Measurements from ENCODE around the gene CASK.
"Not testable (repeated sequence)": the region's sequence is repeated elsewhere in the genome, so short reads cannot be mapped to it uniquely, and the experiment has no call there.

CASK gene

DNA sequence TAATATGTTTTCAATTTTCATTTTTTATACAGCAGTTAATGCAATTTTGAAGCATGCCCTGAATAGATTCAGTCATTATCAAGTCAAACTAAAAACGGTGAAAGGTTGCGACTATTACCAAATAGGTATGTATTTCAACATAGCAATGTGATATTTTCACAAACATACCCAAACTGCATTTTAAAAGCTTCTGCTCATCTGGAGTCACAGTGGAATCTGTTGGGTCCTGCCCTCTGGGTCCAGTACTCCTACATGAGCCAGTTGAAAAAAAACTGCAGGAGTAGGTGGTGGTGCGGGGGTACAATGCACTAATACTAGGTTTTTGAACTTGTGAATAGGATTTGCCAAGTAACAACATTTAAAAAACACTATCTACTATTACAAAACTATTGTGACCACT lies 233.6 kb downstream of the CASK start:
- peak; percentile 2 for DNase-seq (ENCODE audit: low spot score)

DNA sequence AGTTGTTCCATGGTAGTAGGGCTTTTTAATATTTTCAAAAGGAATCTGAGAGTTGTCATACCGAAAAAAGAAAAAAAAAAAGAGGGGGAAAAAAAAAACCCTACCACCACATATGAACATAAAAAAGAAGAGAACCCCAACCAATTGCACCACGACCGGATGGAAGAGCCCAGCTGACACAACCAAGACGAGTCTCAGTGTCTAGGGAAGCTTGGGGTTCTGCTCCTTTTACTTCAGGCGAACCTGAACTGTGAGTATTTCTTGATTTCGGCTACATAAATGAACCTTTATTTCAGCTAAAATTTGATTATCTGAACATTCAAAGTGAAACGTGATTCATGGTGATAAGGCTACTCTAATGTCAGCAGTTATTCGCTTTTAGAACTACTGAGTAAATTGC lies 234.5 kb downstream of the CASK start, which contains the start of gene GPR34:
Gene GPR34, plus strand, starts transcription at position 139 of the 400 bp plus-strand sequence. CDS start 6,661 bp downstream, outside the sequence.
- DNase-seq (ENCODE audit: low spot score), result no peak

DNA sequence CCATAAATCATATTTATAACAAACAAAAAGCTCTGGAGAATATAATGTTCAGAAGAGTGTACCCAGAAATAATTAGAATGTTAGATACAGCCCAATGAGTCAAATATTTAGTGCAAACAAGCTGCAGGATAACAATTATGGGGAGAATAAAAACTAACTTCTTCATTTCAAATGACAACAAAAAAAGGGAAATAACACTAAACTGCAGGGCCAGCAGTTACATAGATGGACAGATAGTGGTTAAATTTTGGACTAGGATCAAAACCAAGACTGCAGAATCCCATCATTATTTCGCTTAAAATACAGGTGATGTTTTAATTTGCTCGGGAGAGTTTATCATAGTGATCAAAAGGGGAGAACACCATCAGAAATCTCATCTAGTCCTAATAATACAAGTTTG lies 235.2 kb downstream of the CASK start:
- no peak for DNase-seq (ENCODE audit: low spot score)

DNA sequence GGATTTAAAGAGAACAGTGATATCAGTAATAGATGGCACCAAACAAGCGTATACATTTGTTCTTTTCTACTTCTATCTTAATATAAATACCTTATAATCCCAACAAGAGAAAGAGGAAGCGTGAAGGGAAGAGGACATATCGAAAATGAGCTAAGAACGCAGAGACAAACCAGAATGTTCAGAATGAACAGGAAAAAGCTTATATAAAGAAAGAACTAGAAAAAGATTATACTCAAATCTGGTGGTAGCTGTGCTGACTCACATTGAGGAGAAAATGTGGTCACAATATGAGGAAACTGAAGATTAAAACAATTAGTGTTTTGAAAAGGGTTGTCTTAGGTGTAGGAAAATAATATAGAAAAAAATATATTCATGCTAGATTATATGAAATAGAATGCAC lies 236.6 kb downstream of the CASK start:
- DNase-seq (ENCODE audit: low spot score), result no peak

DNA sequence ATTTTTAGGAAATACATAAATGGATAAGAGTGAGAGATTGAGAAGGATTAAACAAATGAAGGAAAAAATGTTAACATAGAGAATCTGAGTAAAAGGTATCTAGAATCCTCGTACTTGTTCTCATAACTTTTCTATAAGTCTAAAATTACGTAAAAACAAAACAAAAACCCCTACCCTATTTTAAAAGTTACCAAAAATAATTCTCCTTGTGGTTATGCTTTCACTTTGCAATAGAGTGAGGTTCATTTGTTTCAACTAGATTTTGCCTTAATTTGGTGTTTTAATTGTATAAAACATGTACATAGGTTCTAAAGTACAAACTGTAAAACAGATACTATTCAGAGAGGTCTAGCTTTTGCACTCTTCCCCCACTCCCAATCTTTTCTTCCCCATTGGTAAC lies 238.4 kb downstream of the CASK start:
- no peak for DNase-seq (ENCODE audit: low spot score)

DNA sequence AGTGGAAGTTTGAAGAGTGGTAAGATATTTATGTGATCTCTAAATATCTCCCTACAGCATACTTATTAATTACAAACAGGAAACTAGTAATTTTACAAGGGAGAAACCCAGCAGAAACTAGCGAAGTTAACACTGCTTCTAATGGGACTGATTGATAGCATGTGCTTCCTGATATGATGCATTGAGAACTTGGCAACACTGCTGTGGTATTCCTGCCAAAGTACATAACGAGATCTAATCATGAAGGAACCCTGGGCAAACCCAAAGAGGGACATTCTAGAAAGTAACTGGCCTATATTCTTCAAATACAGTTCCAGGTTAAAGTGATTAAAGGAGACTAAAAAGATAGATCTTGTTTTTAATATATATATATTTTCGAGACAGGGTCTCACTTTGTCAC lies 239.2 kb downstream of the CASK start:
- DNase-seq (ENCODE audit: low spot score), result no peak

DNA sequence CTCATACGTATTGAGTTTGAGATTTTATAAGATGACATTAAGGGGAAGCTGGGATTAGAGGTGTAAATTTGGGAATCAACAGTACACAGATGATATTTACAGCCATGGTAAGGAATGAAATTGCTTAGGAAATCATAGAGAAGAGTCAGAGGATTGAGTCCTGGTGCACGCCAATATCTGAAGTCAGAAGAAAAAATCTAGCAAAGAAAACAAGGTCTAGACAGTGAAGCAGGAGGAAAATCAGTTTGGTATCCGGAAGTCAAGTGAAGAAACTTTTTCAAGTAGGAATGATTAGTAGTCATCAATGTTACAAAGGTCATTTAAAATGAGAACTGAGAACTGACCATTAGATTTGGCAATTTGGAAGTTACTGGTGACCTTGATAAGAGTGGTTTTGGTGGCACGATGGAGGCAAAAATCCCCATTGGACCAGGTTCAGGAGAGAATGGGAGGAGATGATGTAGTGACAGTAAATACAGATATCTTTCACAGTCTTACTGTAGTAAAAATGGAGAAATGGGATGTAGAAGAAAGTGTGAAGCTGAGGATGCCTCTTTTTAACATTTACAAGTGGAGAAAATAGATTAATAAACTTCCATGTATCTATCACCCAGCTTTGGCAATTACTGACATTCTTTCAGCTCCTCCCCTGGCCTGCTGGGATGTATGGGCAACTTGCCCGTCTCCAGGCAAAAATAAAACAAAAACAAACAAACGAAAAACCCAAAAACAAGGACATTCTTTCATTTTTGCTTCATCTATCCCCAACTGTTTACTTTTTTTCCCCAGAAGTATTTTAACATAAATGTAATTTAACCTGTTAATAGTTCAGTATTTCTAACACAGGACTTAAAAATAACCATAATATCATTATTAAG lies 245.9 kb downstream of the CASK start:
- peak; percentile 6 for DNase-seq (ENCODE audit: low spot score)

DNA sequence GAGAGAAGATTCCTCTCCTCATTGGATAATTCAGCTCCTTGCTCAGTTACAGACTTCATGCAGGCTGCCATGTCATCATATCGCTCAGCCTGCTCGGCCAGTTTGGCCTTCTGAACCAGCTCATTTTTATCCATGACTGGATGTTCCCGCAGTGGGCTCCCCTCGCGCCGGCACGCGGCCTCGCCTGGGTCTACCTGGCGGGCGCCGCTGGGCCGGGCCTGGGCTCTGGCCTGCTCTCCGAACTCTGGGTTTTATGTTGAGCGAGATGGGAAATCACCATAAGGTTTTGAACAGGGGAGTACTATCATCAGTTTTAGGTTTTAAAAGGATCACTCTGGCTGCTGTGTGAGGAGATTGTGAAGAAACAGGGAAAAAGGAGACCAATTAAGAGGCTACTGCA lies 247.0 kb downstream of the CASK start:
- not testable (repeated sequence) for DNase-seq (ENCODE audit: low spot score)

DNA sequence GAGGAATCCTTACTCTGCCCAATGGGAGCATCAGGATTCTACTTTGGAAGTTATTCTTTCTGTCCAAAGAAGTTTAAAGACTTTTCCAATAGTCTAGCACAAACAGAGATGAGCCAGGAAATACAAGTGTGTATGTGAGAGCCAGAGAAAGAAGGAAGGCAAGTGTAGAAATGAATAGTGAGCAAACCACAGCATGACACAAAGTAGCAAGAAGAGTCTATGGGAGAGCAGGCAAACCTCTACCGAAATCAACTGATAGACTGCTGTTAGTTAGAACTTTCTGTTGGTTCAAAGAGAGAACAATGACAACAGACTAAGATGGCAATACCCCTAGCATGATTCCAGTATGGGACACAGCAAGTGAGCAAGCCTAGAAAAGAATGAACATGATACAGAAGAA lies 250.7 kb downstream of the CASK start:
- DNase-seq (ENCODE audit: low spot score), result no peak

DNA sequence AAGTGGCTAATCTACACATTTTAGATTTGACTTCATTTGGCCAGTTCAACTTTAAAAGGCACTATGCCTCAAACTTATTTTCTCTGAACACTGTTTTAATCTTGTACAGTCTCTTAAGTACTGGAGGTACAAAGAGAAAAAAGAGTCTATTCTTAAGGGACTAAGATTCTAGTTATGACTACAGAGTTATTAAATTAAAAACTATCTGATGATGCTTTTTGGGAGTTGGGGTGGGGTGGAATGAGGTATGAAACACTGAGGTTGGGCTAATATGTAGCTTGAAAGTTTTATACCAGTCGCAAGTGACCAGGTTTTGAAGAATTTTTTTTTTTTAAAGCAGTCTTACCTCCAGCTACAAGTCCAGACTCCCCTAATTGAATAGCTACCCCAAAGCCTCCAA lies 252.3 kb downstream of the CASK start:
- DNase-seq (ENCODE audit: low spot score), result no peak

DNA sequence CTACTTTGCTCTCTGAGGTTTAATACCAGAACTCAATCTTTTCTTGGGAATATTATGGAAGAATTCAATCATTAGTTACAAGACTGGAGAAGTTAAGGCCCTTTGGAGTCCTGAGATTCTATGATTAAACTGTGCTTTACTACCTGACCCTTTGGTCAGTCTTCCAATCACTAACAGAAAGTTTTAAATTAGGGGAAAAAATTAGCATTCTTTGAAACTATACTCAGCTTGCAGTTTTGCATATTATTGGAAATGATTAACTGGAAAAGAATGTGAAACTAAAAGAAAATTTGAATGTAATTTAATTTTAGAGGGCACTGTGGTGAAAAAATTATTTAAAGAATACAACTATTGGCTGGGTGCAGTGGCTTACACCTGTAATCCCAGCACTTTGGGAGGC lies 253.2 kb downstream of the CASK start:
- DNase-seq (ENCODE audit: low spot score), result peak; percentile 3

DNA sequence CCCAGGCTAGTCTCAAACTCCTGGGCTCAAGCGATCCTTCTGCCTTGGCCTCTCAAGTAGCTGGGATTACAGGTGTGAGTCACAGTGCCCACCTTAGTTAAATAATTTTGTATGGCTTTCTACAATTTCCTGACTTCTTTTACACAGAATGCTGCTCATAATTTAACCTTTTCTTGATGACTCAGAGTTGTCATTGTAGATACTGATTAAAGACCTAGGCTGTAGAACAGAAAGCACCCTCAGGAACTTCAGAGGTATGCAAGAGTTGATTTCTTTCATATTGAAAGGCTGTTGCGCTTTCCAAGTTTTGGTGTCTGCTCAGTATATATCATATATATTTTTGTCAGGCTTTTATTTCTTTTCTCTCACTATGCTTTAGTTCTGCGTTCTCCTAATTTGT lies 255.7 kb downstream of the CASK start:
- no peak for DNase-seq (ENCODE audit: low spot score)

DNA sequence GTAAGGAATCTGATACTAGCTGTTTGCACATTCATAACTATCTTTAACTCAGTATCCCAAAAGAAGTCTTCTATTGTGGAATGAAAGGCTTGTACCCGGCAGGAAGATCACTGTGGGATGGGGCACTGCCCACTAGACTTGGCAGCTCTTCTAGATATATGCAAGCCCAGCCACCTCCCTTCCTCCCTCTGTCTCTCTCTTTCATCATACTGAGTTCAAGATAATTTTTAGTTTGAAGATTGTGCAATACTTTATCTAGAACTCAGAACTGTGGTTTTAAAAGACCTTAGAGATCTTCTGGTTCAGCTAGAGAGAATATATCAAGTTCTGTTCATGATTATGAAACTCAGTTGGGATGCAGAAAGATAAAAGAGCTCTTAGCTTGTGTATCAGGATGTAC lies 257.1 kb downstream of the CASK start:
- peak; percentile 3 for DNase-seq (ENCODE audit: low spot score)

DNA sequence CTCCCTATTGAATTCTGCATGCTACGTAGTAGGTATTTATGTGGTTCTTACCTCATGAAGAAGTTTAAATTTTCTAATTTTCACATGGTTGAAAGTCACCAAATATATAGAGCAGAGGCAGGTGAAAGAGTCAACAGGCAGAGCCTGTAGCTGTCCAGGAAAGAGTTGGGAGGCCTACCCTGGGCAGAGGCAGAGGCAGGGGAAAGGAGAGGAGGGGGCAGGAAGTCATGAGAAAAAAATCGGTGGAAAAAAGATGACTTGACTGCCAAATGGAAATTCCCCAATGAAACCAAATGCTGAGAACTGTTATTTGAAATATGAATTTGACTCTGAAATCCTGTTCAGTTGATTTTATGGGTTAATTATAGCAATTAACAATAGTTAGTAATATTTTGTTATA lies 257.7 kb downstream of the CASK start:
- DNase-seq (ENCODE audit: low spot score), result no peak

DNA sequence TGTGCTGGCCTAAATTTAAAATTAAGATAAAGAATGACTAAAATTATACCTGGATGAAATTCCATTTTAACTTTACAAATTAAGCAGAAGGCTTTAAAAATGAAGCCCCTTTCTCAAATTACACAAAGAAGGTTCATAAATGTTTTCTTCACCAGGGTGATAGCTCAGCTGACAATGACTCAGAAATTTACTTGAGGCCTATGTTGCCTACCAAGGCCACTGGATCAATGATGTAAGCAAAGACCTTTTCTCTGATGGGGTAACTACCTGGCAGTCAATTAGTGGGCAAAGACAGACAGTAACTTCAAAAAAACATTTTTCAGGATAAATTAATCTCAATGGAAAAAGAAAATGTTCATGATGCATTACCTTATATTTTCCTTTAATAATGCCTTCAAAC lies 258.4 kb downstream of the CASK start:
- no peak for DNase-seq (ENCODE audit: low spot score)

DNA sequence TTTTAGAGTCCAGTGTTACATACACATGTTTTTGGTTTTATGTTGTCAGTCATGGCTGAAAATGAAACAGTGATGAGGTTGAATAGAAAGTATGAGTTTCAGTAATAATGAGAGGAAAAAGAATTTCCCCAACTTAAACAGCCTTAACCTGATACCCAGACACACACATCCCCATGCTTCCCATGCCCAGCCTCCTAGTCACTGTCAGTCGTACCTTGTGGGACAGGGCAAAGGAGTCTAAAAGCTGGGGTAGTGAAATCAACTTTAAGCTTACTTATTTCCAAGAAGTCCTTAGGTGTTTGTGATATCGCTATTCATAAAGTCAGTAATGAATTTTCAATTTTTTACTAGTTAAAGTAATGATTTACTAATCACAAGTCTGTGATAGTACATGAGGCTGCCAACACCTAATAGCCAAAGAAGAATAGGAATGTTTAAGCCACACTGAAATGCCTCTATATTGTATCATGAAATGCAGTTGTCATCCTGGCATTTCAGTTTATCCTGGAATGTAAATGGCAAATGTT lies 258.9 kb downstream of the CASK start:
- DNase-seq (ENCODE audit: low spot score), result no peak

DNA sequence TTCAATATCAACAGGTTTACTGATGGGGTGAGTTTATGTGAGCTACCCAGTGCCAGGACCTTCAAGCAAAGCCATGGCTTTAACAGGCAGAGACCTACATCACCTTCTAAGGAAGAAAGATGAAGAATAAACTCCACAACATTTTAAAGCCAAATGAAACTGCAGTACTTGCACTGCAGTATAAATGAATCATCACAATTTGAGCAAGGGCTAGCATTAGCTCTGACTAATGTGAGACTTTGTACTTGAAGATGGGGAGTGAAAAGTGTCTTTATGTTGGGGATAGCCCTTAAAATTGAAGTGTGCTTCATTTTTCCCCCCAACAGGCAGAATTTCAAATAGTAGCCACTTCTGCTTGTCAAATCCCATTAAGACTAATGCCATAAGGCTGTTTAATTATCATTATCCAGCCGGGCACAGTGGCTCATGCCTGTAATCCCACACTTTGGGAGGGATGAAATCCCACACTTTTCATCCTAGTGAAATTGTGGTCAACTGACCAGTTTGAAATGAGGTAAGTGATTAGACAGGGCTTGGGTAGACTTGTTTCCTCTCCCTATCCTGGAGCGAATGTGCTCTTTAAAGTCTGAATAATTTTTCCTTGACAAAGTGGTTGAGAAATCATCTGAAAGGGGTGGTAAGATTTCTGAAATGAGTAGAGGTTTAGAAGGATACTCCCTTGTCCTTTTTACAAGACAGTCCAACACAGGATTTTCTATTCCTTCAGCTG lies 261.8 kb downstream of the CASK start:
- peak; percentile 11 for DNase-seq (ENCODE audit: low spot score)

DNA sequence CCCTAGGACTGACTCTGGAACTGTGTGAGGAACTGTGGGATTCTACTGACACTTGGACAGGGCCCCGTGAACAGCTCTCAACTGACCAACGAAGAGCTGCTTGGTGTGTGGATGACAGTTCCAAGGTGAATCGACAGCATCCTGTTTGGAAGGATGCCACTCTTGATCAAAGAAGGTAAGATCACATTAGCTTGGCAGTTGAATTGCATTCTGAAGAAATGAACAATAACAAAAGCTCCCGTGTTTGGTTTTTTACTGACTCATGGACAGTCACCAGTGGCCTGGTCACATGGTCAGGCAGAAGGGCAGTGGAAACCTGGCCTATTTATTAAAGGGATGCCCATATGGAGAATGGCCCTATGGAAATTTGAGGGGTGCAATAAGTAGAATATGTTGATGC lies 267.7 kb downstream of the CASK start:
- DNase-seq (ENCODE audit: low spot score), result no peak

DNA sequence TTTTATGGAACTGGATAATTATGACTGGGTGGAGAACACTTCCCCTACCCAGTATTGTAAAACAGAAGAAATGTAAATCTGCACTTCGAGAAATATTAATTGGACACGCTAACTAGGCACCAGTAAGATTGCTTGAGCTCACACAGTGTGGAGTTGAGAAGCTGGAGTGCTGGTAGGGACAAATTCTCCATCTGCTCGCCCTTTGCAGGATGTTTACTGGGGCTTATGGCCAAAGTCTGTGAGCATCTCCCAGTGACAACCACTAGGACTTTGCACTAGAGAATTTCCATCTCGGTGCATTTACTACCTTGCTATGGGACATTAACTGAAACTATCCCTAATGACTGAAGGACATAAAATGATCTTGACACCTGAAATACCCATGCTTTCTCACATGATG lies 268.3 kb downstream of the CASK start:
- no peak for DNase-seq (ENCODE audit: low spot score)

DNA sequence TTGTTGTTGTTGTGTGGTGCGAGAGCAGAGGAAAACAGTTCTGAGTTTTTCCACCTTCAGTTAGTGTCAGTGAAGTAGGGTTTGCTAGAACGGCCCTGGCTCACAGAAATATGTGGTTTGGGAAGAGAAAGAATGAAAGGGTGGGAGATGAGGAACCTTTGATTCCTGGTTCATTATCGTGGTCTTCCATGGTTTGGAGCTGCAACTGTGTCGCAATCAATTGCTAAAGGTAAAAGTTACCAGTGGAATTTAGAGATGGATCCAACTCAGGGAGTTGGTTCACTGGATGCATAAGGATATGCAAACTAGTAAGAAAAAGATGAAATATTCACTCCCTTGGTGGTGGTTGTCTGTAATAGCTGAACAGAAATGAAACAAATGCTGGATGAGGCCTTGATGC lies 270.2 kb downstream of the CASK start:
- DNase-seq (ENCODE audit: low spot score), result no peak

DNA sequence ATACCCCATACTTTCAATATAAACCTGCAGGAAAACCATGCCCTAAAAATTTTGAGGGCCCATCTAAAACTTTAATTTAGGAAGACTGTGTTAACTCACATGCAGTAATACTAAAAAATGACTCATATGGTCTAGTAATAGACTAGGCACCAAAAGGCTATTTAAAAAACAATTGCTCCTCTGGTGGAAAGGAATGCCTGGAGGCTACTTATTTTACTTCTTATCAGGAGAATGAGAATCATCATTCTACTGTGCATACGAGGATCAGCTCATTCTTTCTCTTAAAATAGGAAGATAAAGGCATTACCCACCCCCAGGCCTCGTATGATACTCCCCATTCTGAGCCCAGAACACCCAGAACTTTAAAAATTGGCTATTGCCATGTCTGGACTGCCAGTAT lies 277.2 kb downstream of the CASK start:
- not testable (repeated sequence) for DNase-seq (ENCODE audit: low spot score)

DNA sequence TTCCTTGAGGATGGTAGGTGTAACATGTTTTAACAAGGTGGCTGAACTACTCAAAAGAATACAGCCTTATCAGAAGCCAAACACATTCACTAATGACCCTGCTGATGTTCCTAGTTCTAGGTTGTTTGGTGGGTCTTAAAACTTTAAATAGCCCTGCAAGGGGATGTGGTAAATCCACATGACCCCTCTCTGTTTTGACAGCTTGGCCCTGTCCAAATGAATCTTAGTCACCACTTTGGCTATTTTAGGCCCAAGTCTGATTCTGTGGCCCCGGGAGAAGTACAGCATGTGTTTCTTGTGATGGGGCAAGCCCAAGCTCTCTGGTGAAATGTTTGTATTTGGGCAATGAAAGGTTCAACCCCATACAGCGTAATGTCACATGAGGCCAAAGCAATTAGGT lies 289.1 kb downstream of the CASK start:
- DNase-seq (ENCODE audit: low spot score), result no peak

DNA sequence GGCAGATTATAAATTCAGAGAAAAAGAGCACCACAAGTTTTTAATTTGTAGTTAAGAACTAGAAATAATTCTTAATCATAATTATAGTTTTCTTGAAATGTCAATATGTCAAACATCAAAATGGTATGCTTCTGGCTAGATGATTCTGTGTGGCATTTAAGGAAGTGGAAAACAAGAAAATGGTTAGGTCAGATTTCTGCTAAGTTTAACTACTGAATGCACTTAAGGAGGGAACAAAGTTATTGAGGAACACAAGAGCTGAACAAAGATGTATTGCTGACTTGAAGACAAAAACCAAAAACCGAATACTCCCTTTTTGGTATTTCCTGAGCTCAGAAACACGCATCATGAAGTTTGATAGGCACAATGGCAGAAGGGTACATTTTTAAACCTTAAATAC lies 293.3 kb downstream of the CASK start:
- no peak for DNase-seq (ENCODE audit: low spot score)

All from GM03348 (cell line).